Gastroesophageal sphincter (tissue), 3 donors: ENCODE measurements around the gene ZNF746.

Experiments used
- POLR2A ChIP-seq, 2 donors: fragments of 450-650 bp; IDR thresholded peaks; one replicate each; pipeline ENCODE4 v1.6.1; 2017; ENCODE audit warnings: antibody characterized with exemption in 2 of 2, mild to moderate bottlenecking in 2 of 2, moderate library complexity in 1 of 2
- TF ChIP-seq, protein P1 (sequence below), 4 experiments: fragments of 200-600 bp in 2 of 4; fragments of 450-650 bp in 2 of 4; sonication (generic) in 1 of 4; IDR thresholded peaks; one replicate each; pipeline ENCODE4 v1.5.1; 2017 to 2019; ENCODE audit warnings: antibody characterized with exemption in 4 of 4, mild to moderate bottlenecking in 2 of 4, moderate library complexity in 2 of 4

DNA sequence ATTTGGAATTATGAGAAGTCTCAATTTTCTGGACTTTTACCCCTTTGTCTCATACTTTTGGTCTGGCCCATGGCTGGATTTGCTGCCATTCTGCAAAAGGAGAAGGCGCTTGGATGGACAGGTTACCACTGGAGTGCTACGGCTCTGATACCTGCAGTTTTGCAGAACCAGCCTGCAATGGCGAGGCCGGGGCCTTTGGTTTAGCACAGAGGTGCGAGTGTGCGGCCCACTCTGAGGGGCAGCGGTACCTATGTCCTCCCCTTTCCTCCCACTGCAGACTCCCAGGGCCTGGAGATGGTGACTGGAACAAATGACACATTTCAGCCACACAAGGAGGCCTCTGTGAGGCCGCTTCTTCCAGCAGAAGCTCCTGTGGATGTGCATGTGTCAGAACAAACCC, 48.6 kb downstream of the ZNF746 start:
- TF ChIP-seq, protein P1, sequence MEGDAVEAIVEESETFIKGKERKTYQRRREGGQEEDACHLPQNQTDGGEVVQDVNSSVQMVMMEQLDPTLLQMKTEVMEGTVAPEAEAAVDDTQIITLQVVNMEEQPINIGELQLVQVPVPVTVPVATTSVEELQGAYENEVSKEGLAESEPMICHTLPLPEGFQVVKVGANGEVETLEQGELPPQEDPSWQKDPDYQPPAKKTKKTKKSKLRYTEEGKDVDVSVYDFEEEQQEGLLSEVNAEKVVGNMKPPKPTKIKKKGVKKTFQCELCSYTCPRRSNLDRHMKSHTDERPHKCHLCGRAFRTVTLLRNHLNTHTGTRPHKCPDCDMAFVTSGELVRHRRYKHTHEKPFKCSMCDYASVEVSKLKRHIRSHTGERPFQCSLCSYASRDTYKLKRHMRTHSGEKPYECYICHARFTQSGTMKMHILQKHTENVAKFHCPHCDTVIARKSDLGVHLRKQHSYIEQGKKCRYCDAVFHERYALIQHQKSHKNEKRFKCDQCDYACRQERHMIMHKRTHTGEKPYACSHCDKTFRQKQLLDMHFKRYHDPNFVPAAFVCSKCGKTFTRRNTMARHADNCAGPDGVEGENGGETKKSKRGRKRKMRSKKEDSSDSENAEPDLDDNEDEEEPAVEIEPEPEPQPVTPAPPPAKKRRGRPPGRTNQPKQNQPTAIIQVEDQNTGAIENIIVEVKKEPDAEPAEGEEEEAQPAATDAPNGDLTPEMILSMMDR (IDR thresholded peaks at IDR 0.05), result no peak
- TF ChIP-seq POLR2A (IDR thresholded peaks at IDR 0.05), result no peak
